ENCODE measurements around the gene TCEAL7.
"Not testable (repeated sequence)": the region's sequence is repeated elsewhere in the genome, so short reads cannot be mapped to it uniquely, and the experiment has no call there.

The TCEAL7 gene

GRCh38 chrX:103329991-103330390, at the start of gene TCEAL7:
Gene TCEAL7, plus strand, starts transcription at chrX:103330239. Its CDS starts 1,165 bp downstream, at chrX:103331404.
- no peak for TF ChIP-seq CTCF (IDR thresholded peaks at IDR 0.05; ENCODE audit: low read depth, low read length, missing control alignments)
- no peak within 1 kb of the TSS for H3K4me3 ChIP-seq (ENCODE audit: low read depth, low read length)
- DNase-seq (ENCODE audit: low read depth) = no peak

- H3K4me3 ChIP-seq (ENCODE audit: low read depth, low read length) = no peak overlapping the region
- TF ChIP-seq CTCF (IDR thresholded peaks at IDR 0.05; ENCODE audit: low read depth, low read length, missing control alignments) = no peak
- DNase-seq (ENCODE audit: low read depth) = no peak
Measured at GRCh38 chrX:103293118-103293517, 36.9 kb upstream of the TCEAL7 start.

GRCh38 chrX:103304705-103305104, 25.3 kb upstream of the TCEAL7 start:
- DNase-seq (ENCODE audit: low read depth) = no peak
- no peak overlapping the region for H3K4me3 ChIP-seq (ENCODE audit: low read depth, low read length)
- TF ChIP-seq CTCF (IDR thresholded peaks at IDR 0.05; ENCODE audit: low read depth, low read length, missing control alignments) = no peak

- not testable (repeated sequence) for DNase-seq (ENCODE audit: low read depth); H3K4me3 ChIP-seq (ENCODE audit: low read depth, low read length)
Measured at GRCh38 chrX:103305666-103306065, 24.4 kb upstream of the TCEAL7 start.

- no peak for DNase-seq (ENCODE audit: low read depth)
- peak overlapping the region; percentile 52 for H3K4me3 ChIP-seq (ENCODE audit: low read depth, low read length)
Measured at GRCh38 chrX:103309860-103310554, 20.0 kb upstream of the TCEAL7 start.

GRCh38 chrX:103310555-103311398, 19.3 kb upstream of the TCEAL7 start, which contains the start of gene BEX2:
Gene BEX2, minus strand, starts transcription at chrX:103310990. Its CDS starts 1,014 bp downstream, at chrX:103309976.
- DNase-seq (ENCODE audit: low read depth) = peak; percentile 19
- no peak for TF ChIP-seq CTCF (IDR thresholded peaks at IDR 0.05; ENCODE audit: low read depth, low read length, missing control alignments)
- peak within 1 kb of the TSS; percentile 52 for H3K4me3 ChIP-seq (ENCODE audit: low read depth, low read length)

More at GRCh38 chrX:103309860-103310554, 20.0 kb upstream of the TCEAL7 start:
- TF ChIP-seq CTCF (IDR thresholded peaks at IDR 0.05; ENCODE audit: low read depth, low read length, missing control alignments) = no peak

- H3K4me3 ChIP-seq (ENCODE audit: low read depth, low read length) = no peak overlapping the region
- TF ChIP-seq CTCF (IDR thresholded peaks at IDR 0.05; ENCODE audit: low read depth, low read length, missing control alignments) = no peak
- no peak for DNase-seq (ENCODE audit: low read depth)
Measured at GRCh38 chrX:103311399-103311780, 18.6 kb upstream of the TCEAL7 start.
